HepG2 (cell line): ENCODE measurements around the gene CELF2. TPM values are rescaled to one million over a fixed set of nuclear protein-coding genes. Genes with fewer than 3 reads are reported as not detected.

Source experiments
- ATAC-seq: fragments of 200-7000 bp; cut with Tn5 transposase; 3 replicates; pipeline ENCODE4 v1.9.1; 2020; ENCODE audit warnings: mild to moderate bottlenecking, moderate library complexity
- BruUV-seq: library from RNA; stranded (reverse); fragments of 400-500 nt; replicated peaks from 2 replicates; lab custom pipeline; 2021; lab: Mats Ljungman, UMichigan
- CTCF ChIA-PET: fragments of 300-600 bp; formaldehyde crosslinking; extraction: SDS; loops from one replicate; lab custom pipeline; 2021; ENCODE audit warnings: low total read pairs, inconsistent platforms, low intra/inter-chr PET ratio; lab: Yijun Ruan, JAX
- POLR2A ChIA-PET: fragments of 350-600 bp; sonication (Branson Sonifier 250); formaldehyde crosslinking; loops from one replicate; lab custom pipeline; 2020; ENCODE audit warnings: antibody characterized with exemption, inconsistent platforms; lab: Yijun Ruan, JAX
- DNase-seq: peaks from one replicate; pipeline ENCODE4 v3.0.0-alpha.2; 2015; ENCODE audit warnings: low spot score
- FAIRE-seq: peaks from 3 replicates; lab custom pipeline; 2011; peaks lifted over from hg19 to GRCh38; lab: Jason Lieb, UNC
- H2AFZ ChIP-seq: one replicate; pipeline ENCODE4 v1.6.1; 2011; ENCODE audit warnings: low read length, inconsistent platforms
- H3K27ac ChIP-seq: fragments of 300-600 bp; 3 replicates; pipeline ENCODE4 v1.8.0; 2011; ENCODE audit warnings: mixed run types, mild to moderate bottlenecking, mixed read lengths, low read length, inconsistent platforms; ENCODE audit not compliant: insufficient read depth; ENCODE audit errors: extremely low read length
- H3K27me3 ChIP-seq, 2 experiments: fragments of 200-600 bp in 1 of 2; 2 replicates in 1 of 2; 3 replicates in 1 of 2; pipeline versions ENCODE4 v1.6.0 to v1.8.0; 2011; ENCODE audit warnings: low read length in 2 of 2, mild to moderate bottlenecking in 2 of 2, moderate library complexity in 2 of 2, inconsistent platforms in 1 of 2; ENCODE audit not compliant: insufficient read depth in 2 of 2, control insufficient read depth in 1 of 2
- H3K36me3 ChIP-seq, 2 experiments: fragments of 200-600 bp in 1 of 2; replicated peaks in 1 of 2; 2 replicates in 1 of 2; 3 replicates in 1 of 2; pipeline versions ENCODE4 v1.5.1 to v1.8.0; 2011; ENCODE audit warnings: low read length in 2 of 2, inconsistent platforms in 1 of 2; ENCODE audit not compliant: insufficient read depth in 2 of 2, control insufficient read depth in 1 of 2
- H3K4me1 ChIP-seq: 2 replicates; pipeline ENCODE4 v1.5.1; 2012; ENCODE audit warnings: low read length, inconsistent platforms; ENCODE audit not compliant: insufficient read depth
- H3K4me2 ChIP-seq: 2 replicates; pipeline ENCODE4 v1.6.0; 2011; ENCODE audit warnings: low read depth, low read length, inconsistent platforms
- H3K4me3 ChIP-seq, 3 experiments: fragments of 200-600 bp in 1 of 3; sonication (generic), shearing (Covaris generic) in 1 of 3; replicated peaks in 1 of 3; 2 replicates each; pipeline ENCODE4 v1.5.1; 2011 to 2016; ENCODE audit warnings: low read length in 3 of 3, inconsistent platforms in 2 of 3, low read depth in 2 of 3, mild to moderate bottlenecking in 2 of 3, control low read depth in 1 of 3, mixed read lengths in 1 of 3; ENCODE audit not compliant: insufficient read depth in 1 of 3
- H3K79me2 ChIP-seq: one replicate; pipeline ENCODE4 v1.6.1; 2011; ENCODE audit warnings: low read length, inconsistent platforms; ENCODE audit not compliant: insufficient read depth
- H3K9ac ChIP-seq: 2 replicates; pipeline ENCODE4 v1.6.0; 2011; ENCODE audit warnings: mild to moderate bottlenecking, low read depth, low read length, inconsistent platforms; ENCODE audit not compliant: insufficient read depth
- H3K9me3 ChIP-seq: 2 replicates; pipeline ENCODE4 v1.5.1; 2012; ENCODE audit warnings: mild to moderate bottlenecking, low read length
- H4K20me1 ChIP-seq: 2 replicates; pipeline ENCODE4 v1.6.0; 2011; ENCODE audit warnings: inconsistent platforms, mild to moderate bottlenecking, low read length, moderate library complexity; ENCODE audit not compliant: insufficient read depth
- GATA4 ChIP-seq: sonication (generic); IDR thresholded peaks from 2 replicates; pipeline ENCODE4 v1.6.1; 2016; ENCODE audit warnings: antibody characterized with exemption, low read depth, borderline replicate concordance
- RARG ChIP-seq: sonication (generic); formaldehyde crosslinking; IDR thresholded peaks from 2 replicates; pipeline ENCODE4 v1.4.0; 2020; ENCODE audit warnings: low read depth, mild to moderate bottlenecking, missing genetic modification reagents
- ZNF619 ChIP-seq: sonication (generic); formaldehyde crosslinking; IDR thresholded peaks from 2 replicates; pipeline ENCODE4 v1.4.0; 2020; ENCODE audit warnings: mild to moderate bottlenecking, missing genetic modification reagents
- ZNF703 ChIP-seq: sonication (generic); formaldehyde crosslinking; IDR thresholded peaks from 2 replicates; pipeline ENCODE4 v1.5.1; 2020; ENCODE audit warnings: missing genetic modification reagents, mild to moderate bottlenecking, moderate library complexity, borderline replicate concordance
- WGBS: methylation state at CpG from one replicate; pipeline ENCODE4 v1.1.6; 2017; ENCODE audit warnings: low lambda C conversion rate; 5-methylcytosine and 5-hydroxymethylcytosine counted together
- in situ Hi-C: cut with HindIII; loops from 2 replicates; pipeline ENCODE4 v1.10.0; 2017; ENCODE audit warnings: low pct_unique_long_range_greater_than_20kb; ENCODE audit not compliant: extremely low pct_ligation_motif_present
- intact Hi-C: fragments of 100-400 bp; cut with micrococcal nuclease; formaldehyde crosslinking; loops from one replicate; pipeline ENCODE4 v1.10.0; 2022; ENCODE audit not compliant: unreplicated experiment
- polyA plus RNA-seq, 8 experiments: library from polyadenylated mRNA; depleted of rRNA in 3 of 8; stranded (reverse) in 7 of 8; unstranded in 1 of 8; fragments of >200 nt; fragmentation: Illumina TruSeq in 4 of 8; extraction: Trizol in 4 of 8; gene quantifications; 2 replicates each; pipeline versions ENCODE4 v1.2.1 to v1.2.3, GENCODE V29; 2011 to 2016; ENCODE audit warnings: low read depth in 4 of 8, missing spikeins in 1 of 8, mixed read lengths in 1 of 8; ENCODE audit not compliant: insufficient read depth in 1 of 8
- total RNA-seq, 5 experiments: library from RNA; depleted of rRNA; stranded (reverse); fragments of >200 nt; fragmentation: Illumina TruSeq; extraction: Trizol; gene quantifications; 2 replicates each; pipeline ENCODE4 v1.2.3, GENCODE V29; 2016; ENCODE audit warnings: low read depth in 1 of 5

The CELF2 gene
- total and polyA plus RNA-seq, 2 of the 13 experiments (the other 11 are each of a cell fraction or from before 2014, with no cell fraction given), result not detected

DNA sequence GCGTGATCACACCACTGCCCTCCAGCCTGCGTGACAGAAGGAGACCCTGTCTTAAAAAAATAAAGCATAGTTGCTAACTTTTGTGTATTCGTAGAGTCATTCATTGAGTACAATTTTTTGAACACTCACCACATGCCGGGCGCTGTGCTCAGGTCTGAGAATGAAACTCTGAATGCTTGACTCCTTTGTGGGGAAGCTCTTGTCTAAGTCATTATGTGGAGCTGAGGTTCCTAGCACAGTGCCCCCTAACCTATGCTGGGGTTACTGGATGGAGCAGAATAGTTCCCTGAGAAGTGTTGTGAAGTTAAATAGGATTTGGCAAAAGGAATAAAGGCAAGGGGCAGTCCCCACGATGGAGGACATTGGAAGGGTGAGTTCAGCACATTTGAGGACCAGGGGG is 123.3 kb downstream of the CELF2 start:
- Histone ChIP-seq H3K79me2 (no peaks in the 10 kb centered on the region), H3K27me3 (peaks cover 2% of the 10 kb centered on the region in 2 experiments; a peak in 2 of 5 replicates), H2AFZ (no peak overlapping the region), H3K4me3 (no peak overlapping the region), H3K4me2 (no peak overlapping the region), H4K20me1 (no peaks in the 10 kb centered on the region), H3K36me3 (no peaks in the 10 kb centered on the region), H3K4me1 (no peaks in the 10 kb centered on the region), H3K9me3 (no peaks in the 10 kb centered on the region), H3K9ac (no peak overlapping the region), H3K27ac (no peak overlapping the region)
- ChIA-PET POLR2A (no interaction called here), CTCF (no interaction called here)
- in situ Hi-C loops, result no loop called here
- FAIRE-seq (no peak), ATAC-seq (no peak), DNase-seq (no peak)
- BruUV-seq, result no TSS peak
- WGBS, result 44% methylated on average over 6 of the region's 6 CpGs
- intact Hi-C loops, result no loop called here
- TF ChIP-seq GATA4, result no peak
- no peak for TF ChIP-seq ZNF619 (CRISPR knock-in tag)

DNA sequence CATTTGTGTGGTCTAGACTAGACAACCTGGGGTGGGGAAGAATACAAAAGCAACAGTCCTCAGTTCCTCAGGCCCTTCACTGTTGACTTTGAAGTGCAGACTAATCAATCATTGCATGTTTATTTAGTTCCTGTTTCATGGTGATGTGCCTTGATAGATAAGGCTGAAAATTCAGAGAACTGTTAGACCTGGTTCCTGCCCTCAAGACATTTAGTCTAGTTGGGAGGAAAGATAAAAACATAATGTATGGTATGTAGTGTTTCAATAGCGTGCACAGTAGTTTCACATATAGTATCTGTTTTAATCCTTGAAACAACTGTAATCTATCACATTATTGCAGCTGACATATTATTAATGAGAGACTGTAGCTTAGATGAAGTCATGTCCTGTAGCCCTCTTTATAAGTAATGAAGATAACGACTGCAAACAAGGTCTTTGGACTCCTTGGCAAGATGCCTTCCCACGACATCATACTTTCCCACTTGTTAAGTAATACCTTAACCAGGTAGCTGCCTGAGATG is 124.0 kb downstream of the CELF2 start:
- ATAC-seq, result no peak
- H3K9ac ChIP-seq, result no peak overlapping the region
- in situ Hi-C loops, result no loop called here
- H3K4me3 ChIP-seq, result no peak overlapping the region
- intact Hi-C loops, result no loop called here
- BruUV-seq, result no TSS peak
- CTCF ChIA-PET, result no interaction called here
- no peak for TF ChIP-seq ZNF703
- TF ChIP-seq RARG, result no peak
- TF ChIP-seq, all 625 proteins: peak for 0
- no peaks in the 10 kb centered on the region for H3K36me3 ChIP-seq
- H3K4me1 ChIP-seq, result no peaks in the 10 kb centered on the region
- WGBS, result 0% methylated on average over 3 of the region's 3 CpGs
- H3K27me3 ChIP-seq, result peaks cover 2% of the 10 kb centered on the region in 2 experiments; a peak in 2 of 5 replicates
- H2AFZ ChIP-seq, result no peak overlapping the region
- POLR2A ChIA-PET, result no interaction called here
- H3K4me2 ChIP-seq, result no peak overlapping the region
- FAIRE-seq (no peak), DNase-seq (peak; percentile 3)
- no peak overlapping the region for H3K27ac ChIP-seq
- H4K20me1 ChIP-seq, result no peaks in the 10 kb centered on the region
- H3K9me3 ChIP-seq, result no peaks in the 10 kb centered on the region
- no peaks in the 10 kb centered on the region for H3K79me2 ChIP-seq
